HG03469 (cell line): ENCODE measurements around the gene ELOVL1.
"Not testable (repeated sequence)": the region's sequence is repeated elsewhere in the genome, so short reads cannot be mapped to it uniquely, and the experiment has no call there.

Experiments
- ATAC-seq: cut with Tn5 transposase; IDR thresholded peaks from one replicate; pipeline ENCODE4 v1.9.1; 2021; ENCODE audit warnings: mild to moderate bottlenecking, moderate library complexity, moderate number of reproducible peaks; ENCODE audit not compliant: unreplicated experiment

ELOVL1 gene

GRCh38 chr1:43367904-43368645, at the start of gene ELOVL1:
Gene ELOVL1 (minus strand): TSS chr1:43368011. CDS start chr1:43365609, 2,402 bp downstream.
- ATAC-seq, result no peak

- no peak for ATAC-seq
Measured at GRCh38 chr1:43415901-43416300, 48.1 kb upstream of the ELOVL1 start.

- ATAC-seq, result no peak
Measured at GRCh38 chr1:43414634-43415223, 46.9 kb upstream of the ELOVL1 start.

- ATAC-seq, result not testable (repeated sequence)
Measured at GRCh38 chr1:43413426-43413825, 45.6 kb upstream of the ELOVL1 start.

GRCh38 chr1:43410571-43410970, 42.8 kb upstream of the ELOVL1 start:
- ATAC-seq, result no peak

- no peak for ATAC-seq
Measured at GRCh38 chr1:43405876-43406234, 38.0 kb upstream of the ELOVL1 start.

GRCh38 chr1:43405219-43405875, 37.5 kb upstream of the ELOVL1 start:
- no peak for ATAC-seq

- ATAC-seq, result no peak
Measured at GRCh38 chr1:43404353-43404752, 36.5 kb upstream of the ELOVL1 start.

- ATAC-seq, result no peak
Measured at GRCh38 chr1:43402089-43402865, 34.5 kb upstream of the ELOVL1 start.

GRCh38 chr1:43400441-43400840, 32.6 kb upstream of the ELOVL1 start:
- not testable (repeated sequence) for ATAC-seq

GRCh38 chr1:43398227-43398626, 30.4 kb upstream of the ELOVL1 start:
- no peak for ATAC-seq

GRCh38 chr1:43396059-43396458, 28.2 kb upstream of the ELOVL1 start:
- no peak for ATAC-seq

GRCh38 chr1:43395523-43395922, 27.7 kb upstream of the ELOVL1 start:
- no peak for ATAC-seq

GRCh38 chr1:43392702-43393101, 24.9 kb upstream of the ELOVL1 start:
- no peak for ATAC-seq

- ATAC-seq, result no peak
Measured at GRCh38 chr1:43389326-43390313, 21.8 kb upstream of the ELOVL1 start, which contains the start of the genes MED8 and SZT2. Gene MED8 (minus strand): TSS chr1:43389800. CDS start chr1:43389764, 36 bp downstream. Gene SZT2 (plus strand): TSS chr1:43389899. CDS start chr1:43389969, 70 bp downstream.

GRCh38 chr1:43388613-43389012, 20.8 kb upstream of the ELOVL1 start:
- ATAC-seq, result no peak

GRCh38 chr1:43387976-43388599, 20.3 kb upstream of the ELOVL1 start:
- ATAC-seq, result no peak

- no peak for ATAC-seq
Measured at GRCh38 chr1:43386676-43387075, 18.9 kb upstream of the ELOVL1 start.

- ATAC-seq, result no peak
Measured at GRCh38 chr1:43383449-43383848, 15.6 kb upstream of the ELOVL1 start.
